Measurements from ENCODE around the gene NAB1. TPM values are rescaled to one million over a fixed set of nuclear protein-coding genes. Genes with fewer than 3 reads are reported as not detected.

The NAB1 gene
- total and polyA plus RNA-seq, 2 donors (not counting 3 experiments of a cell fraction or from before 2014, with no cell fraction given), result 7.5 to 36.1 TPM

DNA sequence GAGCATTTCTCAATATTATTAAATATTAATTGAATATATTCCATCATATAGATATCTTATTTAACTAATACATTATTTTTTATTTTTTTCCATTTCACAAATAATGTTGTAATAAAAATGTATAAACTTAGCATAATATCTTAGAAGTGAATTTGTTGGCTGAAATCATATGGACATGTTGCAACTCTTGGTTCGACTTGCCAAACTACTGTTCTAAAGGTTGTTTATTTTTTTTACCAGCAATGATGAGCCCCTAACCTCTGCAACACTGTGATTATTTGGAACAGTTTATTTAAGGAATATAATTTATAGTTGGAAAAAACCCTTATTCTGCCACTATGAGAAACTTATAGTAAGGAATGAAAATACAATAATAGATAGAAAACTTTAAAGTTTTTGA, 8.8 kb upstream of the NAB1 start:
- CTCF ChIA-PET, result no interaction called here
- H3K27me3 ChIP-seq (ENCODE audit: control insufficient read depth in 2 of 2, insufficient read depth in 2 of 2, low read length in 2 of 2), result no peaks in the 10 kb centered on the region
- peaks cover 12% of the 10 kb centered on the region for H3K4me1 ChIP-seq (ENCODE audit: control insufficient read depth, extremely low read depth, insufficient read depth, low read length)
- H4K20me1 ChIP-seq (replicated peaks; ENCODE audit: control insufficient read depth, extremely low read depth, insufficient read depth, low read length), result no peaks in the 10 kb centered on the region
- no TSS peak for BruUV-seq (replicated peaks)
- TF ChIP-seq EZH2 (IDR thresholded peaks at IDR 0.05; ENCODE audit: borderline replicate concordance, low read depth, low read length, severe bottlenecking) (no peak), POLR2AphosphoS5 (IDR thresholded peaks at IDR 0.05; ENCODE audit: insufficient read depth, low read depth, low read length) (no peak), POLR2A (IDR thresholded peaks at IDR 0.05; ENCODE audit: low read depth, low read length) (no peak), JUN (IDR thresholded peaks at IDR 0.05; ENCODE audit: borderline replicate concordance, insufficient read depth, insufficient read length, low read depth) (no peak), MAX (IDR thresholded peaks at IDR 0.05; ENCODE audit: insufficient read depth, insufficient read length) (no peak), CTCF (IDR thresholded peaks at IDR 0.05; ENCODE audit: extremely low read depth in 1 of 2, insufficient read depth in 1 of 2, low read depth in 1 of 2, low read length in 2 of 2) (no peak), GATA2 (IDR thresholded peaks at IDR 0.05; ENCODE audit: insufficient read depth, insufficient read length, low read depth, low read length) (no peak), MYC (IDR thresholded peaks at IDR 0.05; ENCODE audit: low read depth, low read length) (no peak), FOS (IDR thresholded peaks at IDR 0.05; ENCODE audit: borderline replicate concordance, insufficient read depth, low read length) (no peak)
- H3K36me3 ChIP-seq (ENCODE audit: control insufficient read depth in 2 of 2, extremely low read depth in 1 of 2, insufficient read depth in 2 of 2, low read length in 2 of 2), result no peaks in the 10 kb centered on the region
- H2AFZ ChIP-seq (ENCODE audit: low read depth, low read length), result no peak overlapping the region
- H3K4me2 ChIP-seq (ENCODE audit: insufficient read depth, low read length), result no peak overlapping the region
- H3K9me3 ChIP-seq (replicated peaks; ENCODE audit: control insufficient read depth, insufficient read depth, low read length), result no peaks in the 10 kb centered on the region
- intact Hi-C loops (cut with micrococcal nuclease) (no loop called here), dilution Hi-C loops (cut with MboI; ENCODE audit: extremely low pct_ligation_motif_present, low sequenced_read_pairs) (no loop called here)
- FAIRE-seq (no peak), DNase-seq (ENCODE audit: low read depth, low spot score) (no peak)
- no peaks in the 10 kb centered on the region for H3K79me2 ChIP-seq (ENCODE audit: control insufficient read depth, insufficient read depth, low read length)
- H3K4me3 ChIP-seq (replicated peaks in 1 of 3; ENCODE audit: insufficient read depth in 1 of 3, low read depth in 1 of 3, low read length in 3 of 3), result no peak overlapping the region
- H3K9me1 ChIP-seq (replicated peaks; ENCODE audit: control insufficient read depth, extremely low read depth, insufficient read depth, low read length), result no peaks in the 10 kb centered on the region
- no peak overlapping the region for H3K9ac ChIP-seq (replicated peaks; ENCODE audit: extremely low read depth, insufficient read depth, low read length)
- H3K27ac ChIP-seq (ENCODE audit: insufficient read depth, low read depth, low read length), result no peak overlapping the region
- POLR2A ChIA-PET, result no interaction called here

Measured in endothelial cell of umbilical vein (primary cell).